GM18517 (cell line): ENCODE measurements around the gene SEMA6A.

Experiments
- ATAC-seq: cut with Tn5 transposase; IDR thresholded peaks from one replicate; pipeline ENCODE4 v1.9.1; 2021; ENCODE audit warnings: mild to moderate bottlenecking, moderate library complexity; ENCODE audit not compliant: unreplicated experiment

The SEMA6A gene

GRCh38 chr5:116467465-116467843 is 107.2 kb downstream of the SEMA6A start:
- no peak for ATAC-seq

GRCh38 chr5:116466727-116467464 is 107.7 kb downstream of the SEMA6A start:
- no peak for ATAC-seq

DNA sequence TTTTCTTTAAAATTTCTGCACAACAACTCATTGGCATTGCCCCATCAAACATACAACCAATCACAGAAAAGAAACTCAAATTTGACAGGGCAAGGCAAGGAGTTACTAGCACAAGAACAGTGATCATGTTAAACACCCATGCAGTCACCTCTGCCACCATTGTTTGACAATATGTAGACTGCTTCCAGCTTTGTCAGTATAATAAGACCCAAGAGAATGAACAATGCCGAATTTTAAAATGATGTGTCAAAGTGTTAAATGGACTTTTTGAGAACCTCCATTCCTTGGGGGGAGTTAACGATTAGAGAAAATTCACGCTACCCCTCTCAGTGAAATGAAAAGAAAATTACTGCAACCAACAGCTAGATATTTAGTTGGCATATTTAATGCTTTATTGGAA is 109.2 kb downstream of the SEMA6A start:
- ATAC-seq = no peak

- no peak for ATAC-seq
These were observed 110.4 kb downstream of the SEMA6A start for GRCh38 chr5:116464144-116464708.

GRCh38 chr5:116462500-116462899 is 112.1 kb downstream of the SEMA6A start:
- ATAC-seq = no peak

DNA sequence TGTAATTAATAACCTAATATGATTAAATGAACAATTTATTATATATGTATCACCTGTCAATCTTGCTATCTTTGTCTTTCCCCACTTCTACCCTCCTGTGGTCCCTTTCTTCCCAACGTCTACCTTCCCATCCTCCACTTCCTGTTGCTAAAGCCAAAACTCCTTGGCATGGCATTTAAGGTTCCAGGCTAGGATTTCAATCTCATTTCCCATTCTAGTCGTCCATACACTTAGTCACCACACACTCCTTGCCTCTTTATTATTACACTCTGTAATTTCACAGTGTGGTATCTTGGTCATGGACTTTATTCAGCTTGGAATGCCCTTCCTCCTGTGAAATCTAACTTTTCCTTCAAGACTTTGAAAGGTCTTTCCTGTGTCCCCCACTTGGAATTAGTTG is 115.3 kb downstream of the SEMA6A start:
- ATAC-seq = no peak

DNA sequence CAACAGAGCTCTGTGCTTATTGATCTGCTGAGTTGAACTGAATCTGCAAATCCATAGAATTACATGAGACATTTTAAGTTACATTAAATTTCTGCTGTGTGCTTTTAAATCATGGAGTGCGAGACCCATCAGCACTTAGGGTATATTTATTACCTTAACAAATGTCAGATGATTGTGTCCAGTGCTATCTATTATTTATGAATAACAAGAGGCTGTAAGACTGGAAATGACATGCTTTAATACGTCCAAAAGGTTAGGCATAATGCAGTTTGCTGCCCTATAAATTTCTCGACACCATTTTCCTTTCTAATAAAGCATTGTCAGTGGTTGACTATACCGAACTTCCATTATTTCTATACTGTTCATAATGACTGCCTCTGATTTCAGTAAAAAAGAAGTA is 117.6 kb downstream of the SEMA6A start:
- no peak for ATAC-seq

DNA sequence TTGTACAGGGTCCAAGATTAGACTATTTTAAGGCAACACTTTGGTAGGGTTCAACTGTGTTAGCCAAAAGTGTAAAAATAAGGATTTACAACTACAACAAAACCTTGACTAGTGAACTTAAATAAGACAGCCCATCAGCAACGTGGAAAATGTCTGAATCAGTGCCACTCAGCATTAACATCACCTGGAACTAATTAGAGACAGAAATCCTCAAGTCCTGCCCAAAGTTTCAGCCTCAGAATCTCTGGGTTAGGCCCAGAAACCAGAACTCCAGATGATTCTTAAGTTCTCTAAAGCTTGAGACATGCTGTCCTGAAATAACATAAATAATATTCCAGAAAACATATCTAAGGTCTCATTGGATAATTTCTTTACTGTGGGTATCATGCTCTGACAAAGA is 118.6 kb downstream of the SEMA6A start:
- no peak for ATAC-seq

DNA sequence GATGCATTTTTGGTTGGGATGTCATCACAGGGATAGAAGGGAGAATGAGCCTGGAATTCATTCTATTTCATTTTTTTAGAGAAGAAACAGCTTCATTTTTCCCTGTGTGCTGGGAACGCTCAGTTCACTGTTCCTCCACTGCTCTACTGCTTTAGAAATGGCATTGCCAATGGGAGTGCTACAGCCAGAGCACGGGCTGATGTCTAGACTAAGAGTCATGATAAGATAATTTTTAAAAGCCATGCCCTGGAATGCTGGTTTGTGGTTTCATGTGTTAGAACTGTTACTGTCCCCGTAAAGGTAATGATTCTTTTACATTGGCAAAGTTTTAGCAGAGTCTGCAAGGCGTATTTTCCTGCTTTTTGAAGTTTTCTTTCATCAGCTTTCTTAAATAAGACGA is 119.6 kb downstream of the SEMA6A start:
- no peak for ATAC-seq

DNA sequence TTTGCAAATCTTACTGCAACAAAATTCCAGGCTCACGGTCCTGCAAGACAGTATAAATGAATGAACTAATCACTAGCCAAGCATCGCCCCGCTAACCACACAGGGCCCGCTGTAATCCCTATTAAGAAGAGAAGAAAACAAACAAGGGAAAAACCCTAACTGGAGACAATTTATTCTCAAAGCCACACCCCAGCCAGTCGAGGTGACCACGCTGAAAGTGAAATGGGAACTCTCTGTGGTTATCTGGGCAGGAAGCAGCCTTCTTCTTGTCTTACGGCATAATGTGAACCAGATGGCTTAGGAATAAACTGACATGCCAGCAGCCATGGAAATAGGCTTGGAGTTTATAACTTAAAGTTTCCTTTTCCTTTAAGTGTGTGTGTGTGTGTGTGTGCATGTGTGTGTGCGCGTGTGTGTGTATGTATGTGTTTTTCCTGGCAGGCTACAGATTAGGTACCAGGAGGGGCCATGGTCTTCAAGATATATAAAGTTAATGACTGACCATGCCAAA is 120.2 kb downstream of the SEMA6A start:
- ATAC-seq = peak; percentile 99

DNA sequence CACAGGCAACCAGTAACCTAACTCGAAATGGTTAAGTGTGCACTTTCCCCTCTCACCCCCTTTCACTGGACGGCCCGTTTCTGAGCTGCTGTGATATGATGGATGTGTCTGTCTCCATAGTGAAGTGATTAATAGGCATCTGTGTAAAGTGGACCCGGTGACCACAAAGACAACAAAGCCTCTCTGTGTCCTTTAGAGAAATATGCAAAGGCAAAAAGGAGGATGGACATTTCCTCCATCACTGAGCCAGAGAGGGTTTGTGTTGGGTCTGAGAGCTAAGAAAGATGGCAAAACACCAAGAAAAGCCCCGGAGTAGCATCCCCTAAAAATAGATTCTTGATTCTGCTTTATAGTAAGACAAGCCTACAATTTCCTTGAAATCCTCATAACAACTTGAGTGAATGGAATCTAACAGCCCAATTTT is 120.6 kb downstream of the SEMA6A start:
- no peak for ATAC-seq

- no peak for ATAC-seq
These were observed 121.8 kb downstream of the SEMA6A start for GRCh38 chr5:116452774-116453368.

DNA sequence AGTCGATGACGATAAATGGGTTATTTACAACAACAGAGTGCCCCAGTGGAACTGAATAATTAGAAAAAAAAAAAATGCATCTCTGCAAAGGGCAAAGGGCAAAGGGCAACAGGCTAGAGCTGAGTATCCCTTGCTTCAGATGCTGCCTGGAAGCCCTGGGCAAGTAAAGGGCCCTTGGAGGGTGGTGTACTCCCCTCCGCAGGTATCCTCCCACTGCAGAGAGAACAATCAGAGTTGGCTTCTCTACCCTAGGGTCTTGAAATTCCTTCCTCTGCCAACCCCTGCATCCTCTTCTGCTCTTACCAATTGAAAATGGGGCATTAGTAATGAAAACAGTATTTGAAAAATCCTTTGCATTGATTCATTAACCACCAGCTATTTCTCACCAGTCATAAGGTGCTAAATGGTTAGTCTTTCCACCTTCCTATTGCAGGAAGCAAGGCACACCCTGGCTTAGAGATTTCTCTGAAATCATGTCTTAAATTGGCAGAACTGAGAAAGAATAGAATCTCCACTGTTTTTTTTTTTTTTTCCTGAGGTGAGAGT is 122.6 kb downstream of the SEMA6A start:
- ATAC-seq = no peak

GRCh38 chr5:116451066-116451465 is 123.6 kb downstream of the SEMA6A start:
- ATAC-seq = no peak

GRCh38 chr5:116449458-116449857 is 125.2 kb downstream of the SEMA6A start:
- ATAC-seq = no peak

DNA sequence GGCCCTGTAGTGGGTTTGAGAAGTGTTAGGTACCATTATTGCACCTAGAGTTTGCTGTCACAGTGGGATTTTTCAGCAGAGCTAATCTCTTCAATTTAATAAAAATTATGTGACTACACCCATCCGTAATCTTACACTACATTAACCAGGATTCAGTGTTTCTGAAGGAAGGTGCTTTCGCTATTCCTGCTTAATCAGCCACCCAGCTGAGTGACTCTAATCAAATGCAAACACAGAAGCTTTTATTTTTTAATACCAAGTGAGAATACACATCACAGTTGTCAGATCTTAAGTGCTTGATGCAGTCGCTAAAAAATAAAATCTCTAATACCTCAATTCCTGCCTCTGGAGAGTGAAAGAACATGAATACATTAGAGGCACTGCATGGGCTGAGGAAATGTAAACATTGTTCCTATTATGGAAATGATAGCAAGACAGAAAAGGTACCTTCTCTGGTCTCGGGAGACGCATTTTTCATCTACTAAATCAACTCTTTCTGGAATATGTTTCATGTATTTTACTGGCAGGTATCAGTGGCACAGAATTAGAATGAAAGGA is 125.7 kb downstream of the SEMA6A start:
- no peak for ATAC-seq

DNA sequence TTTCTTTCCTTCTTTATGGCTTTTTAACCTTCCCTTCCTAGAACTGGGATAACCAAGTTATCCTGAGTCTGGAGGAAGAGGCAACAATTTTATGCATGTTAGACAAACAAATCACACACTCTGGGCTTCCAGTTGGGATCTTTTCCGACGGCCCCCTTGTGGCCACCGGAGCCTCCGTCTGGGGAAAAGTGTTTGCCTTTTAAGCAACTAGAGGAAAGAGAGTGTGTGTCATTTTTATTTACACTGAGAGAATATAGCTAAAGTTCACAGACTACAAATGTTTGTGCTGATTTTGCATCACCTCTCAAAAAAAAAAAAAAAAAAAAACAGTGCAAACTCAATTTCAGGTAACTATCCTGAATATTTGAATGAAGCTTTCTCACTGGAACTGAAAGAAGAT is 126.2 kb downstream of the SEMA6A start:
- no peak for ATAC-seq

- ATAC-seq = no peak
These were observed 128.1 kb downstream of the SEMA6A start for GRCh38 chr5:116446356-116447005.

DNA sequence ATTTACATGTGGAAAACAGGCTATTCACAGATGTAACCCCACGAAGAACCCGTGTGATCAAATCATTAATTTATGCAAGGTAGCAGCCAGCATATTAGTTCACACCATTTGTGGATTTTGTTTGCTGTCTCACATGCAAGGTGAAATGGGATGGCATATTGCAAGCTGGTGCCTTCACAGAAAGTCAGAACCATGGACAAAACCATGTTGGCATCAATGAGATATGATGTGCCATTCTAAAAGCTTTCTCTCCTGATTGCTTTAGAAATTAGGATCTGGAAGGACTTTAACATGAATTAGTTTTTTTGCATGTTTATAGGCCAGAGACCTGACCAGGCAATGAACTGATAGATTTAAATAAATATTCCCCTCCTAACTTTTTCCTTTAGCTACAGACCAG is 129.3 kb downstream of the SEMA6A start:
- ATAC-seq = no peak

DNA sequence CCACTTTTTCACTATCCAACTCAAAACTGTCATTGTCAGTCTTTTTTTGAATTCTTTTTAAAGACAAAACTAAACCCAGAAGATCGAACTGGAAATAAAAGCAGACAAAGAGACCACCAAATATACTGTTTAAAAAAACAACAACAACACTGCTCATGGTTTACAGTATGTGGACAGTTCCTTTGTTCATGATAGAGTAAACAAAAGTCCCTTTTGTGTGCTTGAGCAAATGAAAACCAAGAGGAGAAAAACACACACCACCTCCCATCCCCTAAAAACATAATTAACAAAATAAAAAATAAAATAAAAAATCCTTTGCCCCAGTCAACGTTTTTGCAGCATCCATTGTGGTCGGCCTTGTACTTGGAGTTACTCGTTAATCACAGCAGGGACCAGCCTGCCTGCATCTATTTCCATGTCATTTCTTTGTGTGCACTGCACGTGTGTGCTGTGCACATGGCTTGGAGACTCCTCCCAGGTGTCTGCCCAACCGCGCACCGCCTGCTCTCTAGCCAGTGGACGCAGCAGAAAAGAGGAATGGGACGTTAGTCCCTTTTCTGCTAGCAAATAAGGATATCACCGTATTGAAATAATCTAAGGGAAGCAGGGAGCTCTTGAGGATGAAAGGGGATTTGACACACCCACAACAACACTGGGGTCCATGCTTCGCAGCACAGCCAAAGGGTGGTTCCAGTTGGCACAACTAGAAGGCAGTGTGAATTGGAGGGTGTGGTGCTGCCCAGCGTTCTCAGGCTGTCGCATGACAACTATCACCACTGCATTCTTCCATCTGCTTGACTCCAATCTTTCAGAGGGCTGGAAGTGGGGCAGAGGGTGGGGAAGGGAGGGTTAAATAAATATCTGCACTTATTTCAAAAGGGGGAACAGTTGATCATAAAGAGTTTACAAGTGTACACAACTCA is 130.0 kb downstream of the SEMA6A start:
- no peak for ATAC-seq
